Spleen (tissue), 7 donors: ENCODE data around the gene MRPL51.

Source experiments
- CTCF ChIP-seq, 11 experiments: fragments of 200-600 bp in 7 of 11; fragments of 450-650 bp in 4 of 11; sonication (generic) in 4 of 11; IDR thresholded peaks in 8 of 11; conservative IDR thresholded peaks in 3 of 11; 1 replicate in 7 of 11; 2 replicates in 4 of 11; pipeline versions ENCODE4 v1.4.0 to v1.8.0; 2016 to 2021; ENCODE audit warnings: antibody characterized with exemption in 11 of 11, inconsistent platforms in 4 of 11, mild to moderate bottlenecking in 1 of 11
- POLR2A ChIP-seq, 3 donors: fragments of 450-650 bp; IDR thresholded peaks; one replicate each; pipeline ENCODE4 v1.5.1; 2017; ENCODE audit warnings: antibody characterized with exemption in 3 of 3, mild to moderate bottlenecking in 1 of 3
- POLR2AphosphoS5 ChIP-seq, 3 donors: sonication (generic); formaldehyde crosslinking; IDR thresholded peaks; one replicate each; pipeline ENCODE4 v1.5.1; 2017; ENCODE audit warnings: antibody characterized with exemption in 3 of 3
- donor health status: DM: no; HTN: no; CAD: no; lungs with moderate emphysema.
- donor health status: DM: no; HTN: no; CAD: no.
- donor health status: DM: no; HTN: no; CAD: no.

- TF ChIP-seq CTCF (IDR thresholded peaks at IDR 0.05 in 8 of 11, conservative IDR thresholded peaks at IDR 0.05 in 3 of 11) (no peak), POLR2A (IDR thresholded peaks at IDR 0.05) (no peak), POLR2AphosphoS5 (IDR thresholded peaks at IDR 0.05) (no peak)
Measured at GRCh38 chr12:6530576-6531260, 37.7 kb upstream of the MRPL51 start.
